HCT116 (cell line): ENCODE data around the gene RPTOR.

ENCODE experiments used
- ATF3 ChIP-seq: IDR thresholded peaks from 2 replicates; pipeline ENCODE4 v1.6.1; 2012
- CTCF ChIP-seq, 3 experiments: fragments of 200-600 bp in 1 of 3; sonication (generic) in 1 of 3; IDR thresholded peaks in 2 of 3; conservative IDR thresholded peaks in 1 of 3; 2 replicates each; pipeline ENCODE4 v1.5.1; 2012 to 2017; ENCODE audit warnings: low read depth in 2 of 3, low read length in 2 of 3, antibody characterized with exemption in 1 of 3, borderline replicate concordance in 1 of 3, control low read depth in 1 of 3, mild to moderate bottlenecking in 1 of 3, mixed read lengths in 1 of 3, mixed run types in 1 of 3, moderate library complexity in 1 of 3; ENCODE audit not compliant: insufficient read depth in 1 of 3
- EZH2 ChIP-seq: fragments of 200-600 bp; sonication (generic); IDR thresholded peaks from 2 replicates; pipeline ENCODE4 v1.6.1; 2017; ENCODE audit warnings: antibody characterized with exemption, mixed run types
- FOSL1 ChIP-seq: IDR thresholded peaks from 2 replicates; pipeline ENCODE4 v1.6.1; 2012; ENCODE audit warnings: low read depth
- JUND ChIP-seq: IDR thresholded peaks from 2 replicates; pipeline ENCODE4 v1.6.1; 2012
- POLR2A ChIP-seq: IDR thresholded peaks from 2 replicates; pipeline ENCODE4 v1.7.0; 2011; ENCODE audit warnings: borderline replicate concordance; ENCODE audit not compliant: insufficient read depth, insufficient read length; ENCODE audit errors: extremely low read depth
- POLR2AphosphoS5 ChIP-seq: IDR thresholded peaks from 2 replicates; pipeline ENCODE4 v1.6.1; 2011; ENCODE audit warnings: mild to moderate bottlenecking, low read depth, low read length, moderate library complexity
- REST ChIP-seq: IDR thresholded peaks from 2 replicates; pipeline ENCODE4 v1.6.1; 2012; ENCODE audit warnings: low read depth

GRCh38 chr17:80899402-80900268 is 355.0 kb downstream of the RPTOR start:
- TF ChIP-seq JUND (no peak), POLR2A (no peak), POLR2AphosphoS5 (no peak), FOSL1 (no peak), CTCF (IDR thresholded peaks at IDR 0.05 in 2 of 3, conservative IDR thresholded peaks at IDR 0.05 in 1 of 3; ENCODE audit: borderline replicate concordance in 1 of 3, insufficient read depth in 1 of 3, low read depth in 2 of 3, low read length in 2 of 3) (peak; percentile 87 to 99 (median 97)), EZH2 (no peak), REST (no peak), ATF3 (no peak)
